ENCODE data around the gene TMEM63C.

The TMEM63C gene

GRCh38 chr14:77258566-77258965 lies 77.0 kb downstream of the TMEM63C start:
- DNase-seq (ENCODE audit: low read depth), result no peak

DNA sequence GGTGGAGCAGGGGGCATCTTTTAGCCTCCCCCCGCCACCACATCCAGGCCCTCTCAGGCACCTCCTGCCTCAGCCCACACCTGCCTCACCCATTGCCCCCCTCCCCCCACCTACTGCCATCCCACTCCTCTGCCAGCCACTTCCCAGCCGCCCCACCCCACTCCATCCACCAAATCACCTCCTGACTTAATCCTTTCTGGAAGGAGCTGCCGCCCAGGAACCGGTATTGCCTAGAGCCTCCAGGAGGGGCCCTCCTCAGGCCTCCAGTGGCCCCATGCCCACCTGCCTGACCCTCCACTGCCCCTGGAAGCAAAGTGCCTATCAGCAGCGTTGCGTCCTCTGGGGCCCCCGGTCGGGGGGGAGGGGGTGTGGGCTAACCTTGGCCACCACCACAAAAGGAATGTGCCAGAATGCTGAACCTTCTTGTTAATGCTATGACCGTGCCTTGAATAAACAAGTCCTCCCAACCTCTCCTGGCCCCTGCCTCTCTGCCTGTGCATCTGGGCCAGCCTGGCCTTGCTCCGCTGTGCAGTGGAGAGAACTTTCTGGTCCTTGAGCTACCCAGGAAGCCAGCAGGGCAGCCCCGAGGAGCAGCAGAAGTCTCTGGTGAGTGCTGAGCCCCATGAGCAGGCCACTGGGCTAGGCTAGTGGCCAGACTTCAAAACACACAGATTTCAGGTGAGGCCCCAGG lies 77.6 kb downstream of the TMEM63C start:
- DNase-seq (ENCODE audit: low read depth), result no peak

DNA sequence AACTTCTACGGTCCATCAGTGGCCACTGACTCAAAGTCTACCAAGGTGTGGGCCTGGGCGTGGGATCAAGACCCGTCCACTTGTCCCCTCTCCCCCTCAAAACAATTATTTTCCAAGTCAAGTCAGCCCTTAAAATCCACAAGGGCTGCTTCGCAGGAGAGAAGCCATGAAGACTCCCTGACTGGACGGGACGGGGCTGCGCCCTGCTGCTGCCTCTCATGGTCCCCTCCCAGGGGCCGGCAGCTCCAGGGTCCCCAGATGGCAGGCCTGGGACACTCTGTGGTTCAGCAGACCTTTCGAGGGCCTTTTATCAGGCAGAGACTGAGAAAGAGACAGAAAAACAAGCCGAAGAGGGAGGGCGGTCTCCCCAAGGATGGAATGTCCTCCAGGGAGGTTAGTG lies 78.6 kb downstream of the TMEM63C start:
- DNase-seq (ENCODE audit: low read depth), result no peak

- no peak for DNase-seq (ENCODE audit: low read depth)
Measured at GRCh38 chr14:77260631-77261030, 79.0 kb downstream of the TMEM63C start.

DNA sequence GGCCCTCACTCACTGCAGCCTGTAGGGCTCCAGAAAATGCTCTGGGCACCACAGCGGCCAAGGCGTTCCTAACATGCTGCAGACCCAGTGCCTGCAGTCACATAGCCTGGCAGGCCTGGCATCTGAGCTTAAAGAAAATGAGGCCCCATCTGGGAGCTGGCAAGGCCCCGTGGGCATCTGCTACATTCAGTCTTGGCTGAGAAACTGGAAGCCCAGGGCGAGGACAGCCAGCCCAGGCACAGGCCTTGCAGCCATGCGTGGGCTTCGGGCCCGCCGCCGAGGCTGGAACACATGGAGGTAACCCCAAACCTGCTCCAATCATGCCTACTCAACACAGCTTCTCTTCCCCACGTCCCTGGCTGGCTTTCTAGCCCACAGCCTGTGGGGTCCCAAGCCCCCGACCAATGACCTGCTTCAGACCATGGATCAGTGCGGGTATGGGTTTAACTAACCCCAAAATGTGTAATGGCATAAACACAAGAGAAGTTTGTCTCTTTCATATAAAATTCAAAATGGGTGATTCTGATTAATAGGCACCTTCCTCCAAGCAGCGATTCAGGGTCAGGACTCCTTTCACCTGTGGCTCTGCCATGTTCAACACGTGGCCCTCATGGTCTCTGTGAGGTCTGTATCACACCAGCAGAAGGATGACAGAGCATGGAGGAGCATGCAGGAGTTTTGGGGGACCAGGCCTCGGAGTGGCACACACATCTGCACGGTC lies 83.0 kb downstream of the TMEM63C start:
- DNase-seq (ENCODE audit: low read depth), result no peak

- DNase-seq (ENCODE audit: low read depth), result no peak
Measured at GRCh38 chr14:77265187-77265515, 83.6 kb downstream of the TMEM63C start.

- no peak for DNase-seq (ENCODE audit: low read depth)
Measured at GRCh38 chr14:77265561-77266335, 84.2 kb downstream of the TMEM63C start.

GRCh38 chr14:77266336-77266735 lies 84.7 kb downstream of the TMEM63C start:
- no peak for DNase-seq (ENCODE audit: low read depth)

- no peak for DNase-seq (ENCODE audit: low read depth)
Measured at GRCh38 chr14:77267937-77268699, 86.5 kb downstream of the TMEM63C start.

- no peak for DNase-seq (ENCODE audit: low read depth)
Measured at GRCh38 chr14:77268989-77269600, 87.5 kb downstream of the TMEM63C start.

- no peak for DNase-seq (ENCODE audit: low read depth)
Measured at GRCh38 chr14:77270361-77271112, 88.9 kb downstream of the TMEM63C start.

- DNase-seq (ENCODE audit: low read depth), result no peak
Measured at GRCh38 chr14:77271113-77271710, 89.6 kb downstream of the TMEM63C start, which contains the start of gene NGB. Gene NGB (minus strand): TSS chr14:77271206. CDS start chr14:77270937, 269 bp downstream.

DNA sequence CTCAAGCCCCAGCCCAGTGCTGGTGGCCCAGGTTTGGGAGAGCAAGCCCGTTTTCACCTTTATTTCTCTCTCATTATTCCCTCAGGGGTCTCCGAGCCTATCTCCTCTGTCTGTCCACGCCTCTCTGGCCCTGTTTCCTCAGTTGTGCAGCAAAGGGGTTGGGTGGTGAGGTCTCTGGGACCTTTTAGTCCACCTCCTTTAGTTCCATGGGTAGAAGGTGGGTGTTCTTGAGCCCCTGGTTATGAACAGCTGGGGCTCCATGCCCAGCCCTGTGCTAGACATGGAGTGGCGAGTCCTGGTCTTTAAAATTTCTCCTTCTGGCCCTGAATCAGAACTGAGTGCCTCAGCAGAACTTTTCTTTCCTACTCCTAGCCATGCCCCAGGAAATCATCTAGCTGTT lies 90.7 kb downstream of the TMEM63C start:
- DNase-seq (ENCODE audit: low read depth), result no peak

- no peak for DNase-seq (ENCODE audit: low read depth)
Measured at GRCh38 chr14:77273796-77274195, 92.2 kb downstream of the TMEM63C start.

DNA sequence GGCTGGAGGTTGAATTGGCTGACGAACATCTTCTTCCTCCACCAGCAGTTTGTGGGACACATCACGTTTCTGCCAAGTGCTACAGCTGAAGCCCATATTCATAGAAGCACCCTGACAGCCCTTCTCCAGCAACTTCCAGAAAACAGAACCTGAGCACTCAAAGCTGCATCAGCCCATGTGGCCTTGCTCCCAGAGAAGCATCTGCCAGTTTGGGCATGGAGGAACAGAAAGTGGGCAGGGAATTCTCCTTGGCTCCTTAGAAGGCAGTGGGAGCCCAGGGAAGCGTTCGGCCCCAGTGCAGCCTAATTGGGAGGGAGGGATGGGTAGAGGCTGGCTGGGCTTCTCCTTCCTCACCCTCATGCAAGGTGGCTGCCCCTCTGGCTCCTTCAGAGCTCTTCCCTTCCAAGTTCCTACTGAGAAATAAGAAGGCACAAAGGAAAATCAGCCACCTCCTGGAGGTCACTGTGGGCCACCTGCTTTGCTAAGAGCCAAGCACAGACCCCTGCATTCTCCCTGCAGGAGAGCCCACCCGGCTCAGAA lies 93.5 kb downstream of the TMEM63C start:
- DNase-seq (ENCODE audit: low read depth), result no peak

- DNase-seq (ENCODE audit: low read depth), result no peak
Measured at GRCh38 chr14:77275601-77276017, 94.0 kb downstream of the TMEM63C start.

GRCh38 chr14:77276295-77276935 lies 94.8 kb downstream of the TMEM63C start:
- DNase-seq (ENCODE audit: low read depth), result no peak

DNA sequence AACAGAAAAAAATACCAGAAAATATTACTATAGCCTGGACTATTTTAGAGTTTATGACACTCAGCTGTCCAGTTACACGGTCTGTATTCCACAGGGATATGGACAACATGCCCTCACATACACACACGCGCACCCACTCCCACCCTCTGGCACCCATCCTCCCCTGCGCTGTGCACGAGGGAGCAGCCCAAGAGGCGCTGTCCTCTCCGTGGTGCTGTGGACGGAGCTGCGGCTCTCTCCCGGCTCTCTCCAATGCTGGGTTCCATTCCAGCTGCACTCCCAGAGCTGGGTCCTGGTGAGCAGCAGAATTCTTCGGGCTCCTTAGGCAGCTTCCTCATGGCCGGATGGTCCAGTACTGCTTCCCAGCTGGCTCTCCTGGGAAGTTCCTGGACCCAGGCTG lies 95.4 kb downstream of the TMEM63C start:
- no peak for DNase-seq (ENCODE audit: low read depth)

DNA sequence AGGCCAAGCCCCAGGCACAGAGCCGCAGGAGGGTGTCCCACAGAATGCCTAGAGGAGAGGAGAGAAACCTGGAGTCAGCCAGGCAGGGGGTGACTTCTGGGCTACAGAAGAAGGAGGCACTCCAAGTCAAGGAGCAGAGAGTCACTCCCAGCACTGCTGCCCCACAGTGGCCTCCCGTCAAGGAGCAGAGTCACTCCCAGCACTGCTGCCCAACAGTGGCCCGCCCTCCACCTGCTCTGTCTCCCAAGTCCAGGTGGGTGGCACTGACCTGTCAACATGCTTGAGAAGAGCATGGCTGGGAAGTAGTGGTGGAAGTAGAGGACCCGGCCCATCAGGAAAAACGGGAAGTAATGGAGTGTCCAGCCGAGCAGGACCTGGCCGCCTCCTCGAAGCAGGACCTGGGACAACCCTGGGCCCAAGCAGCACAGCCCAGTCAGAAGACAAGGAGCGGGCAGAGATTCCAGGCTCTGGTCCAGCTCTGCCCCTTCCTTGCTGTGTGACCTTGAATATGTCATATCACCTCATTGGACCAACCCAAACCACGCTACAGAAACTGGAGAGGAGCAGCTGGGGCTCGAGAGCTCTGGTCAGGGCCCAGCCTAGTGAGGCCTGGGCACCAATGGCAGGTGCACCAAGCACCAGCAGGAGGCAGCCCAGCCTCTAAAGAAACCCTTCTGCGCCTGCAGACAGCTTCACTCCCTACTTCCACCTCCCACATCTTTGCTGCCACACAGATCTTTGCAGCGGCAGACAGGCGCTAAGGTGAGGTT lies 97.0 kb downstream of the TMEM63C start:
- DNase-seq (ENCODE audit: low read depth), result no peak

Data from stimulated activated CD8-positive, alpha-beta memory T cell treated with anti-CD3 and anti-CD28 coated beads, Interleukin-15, amount 100 ng/mL, for 1 hour (primary cell).